Fibroblast of lung (primary cell): ENCODE results near the gene AGAP1. TPM values are rescaled to one million over a fixed set of nuclear protein-coding genes. Genes with fewer than 3 reads are reported as not detected.

ENCODE experiments used
- DNase-seq, 2 donors: peaks; one replicate each; pipeline versions ENCODE4 v3.0.0 to v3.0.0-alpha.2; 2010; ENCODE audit warnings: low read depth in 2 of 2
- H2AFZ ChIP-seq: 2 replicates; pipeline ENCODE4 v1.5.1; 2012; ENCODE audit warnings: low read length, control low read depth, inconsistent platforms
- H3K27ac ChIP-seq: 2 replicates; pipeline ENCODE4 v1.5.1; 2011; ENCODE audit warnings: low read length, control low read depth; ENCODE audit not compliant: insufficient read depth
- H3K27me3 ChIP-seq: 2 replicates; pipeline ENCODE4 v1.5.1; 2011; ENCODE audit warnings: mild to moderate bottlenecking, low read length; ENCODE audit not compliant: control insufficient read depth, insufficient read depth
- H3K36me3 ChIP-seq: 2 replicates; pipeline ENCODE4 v1.5.1; 2011; ENCODE audit warnings: low read length; ENCODE audit not compliant: control insufficient read depth, insufficient read depth
- H3K4me1 ChIP-seq: 2 replicates; pipeline ENCODE4 v1.5.1; 2011; ENCODE audit warnings: low read length; ENCODE audit not compliant: control insufficient read depth, insufficient read depth; ENCODE audit errors: extremely low read depth
- H3K4me2 ChIP-seq: 2 replicates; pipeline ENCODE4 v1.5.1; 2011; ENCODE audit warnings: low read length, control low read depth; ENCODE audit not compliant: insufficient read depth; ENCODE audit errors: extremely low read depth
- H3K4me3 ChIP-seq, 4 experiments: fragments of 200-600 bp in 1 of 4; sonication (generic) in 1 of 4; replicated peaks in 1 of 4; 2 replicates each; pipeline ENCODE4 v1.5.1; 2011 to 2016; ENCODE audit warnings: low read length in 4 of 4, low read depth in 3 of 4, mild to moderate bottlenecking in 3 of 4, control low read depth in 2 of 4, inconsistent platforms in 1 of 4, mixed read lengths in 1 of 4; ENCODE audit not compliant: insufficient read depth in 1 of 4; ENCODE audit errors: control extremely low read depth in 1 of 4
- H3K79me2 ChIP-seq: 2 replicates; pipeline ENCODE4 v1.5.1; 2012; ENCODE audit warnings: mild to moderate bottlenecking, low read length, inconsistent platforms; ENCODE audit not compliant: control insufficient read depth, insufficient read depth
- H3K9ac ChIP-seq: 2 replicates; pipeline ENCODE4 v1.5.1; 2011; ENCODE audit warnings: mild to moderate bottlenecking, low read length, control low read depth; ENCODE audit not compliant: insufficient read depth
- H3K9me3 ChIP-seq: 2 replicates; pipeline ENCODE4 v1.5.1; 2012; ENCODE audit warnings: low read depth, low read length; ENCODE audit not compliant: control insufficient read depth, insufficient read depth
- H4K20me1 ChIP-seq: 2 replicates; pipeline ENCODE4 v1.5.1; 2011; ENCODE audit warnings: low read length; ENCODE audit not compliant: control insufficient read depth, insufficient read depth; ENCODE audit errors: extremely low read depth
- EZH2 ChIP-seq: IDR thresholded peaks from 2 replicates; pipeline ENCODE4 v1.5.1; 2012; ENCODE audit warnings: low read length, control low read depth, mild to moderate bottlenecking; ENCODE audit errors: missing control alignments
- polyA plus RNA-seq, 2 donors: library from polyadenylated mRNA; depleted of rRNA in 1 of 2; stranded (reverse) in 1 of 2; unstranded in 1 of 2; fragments of >200 nt; gene quantifications; 2 replicates each; pipeline ENCODE4 v1.2.1, GENCODE V29; 2011 to 2012; ENCODE audit warnings: missing spikeins in 1 of 2
- total RNA-seq: library from RNA; depleted of rRNA; stranded (reverse); fragments of >200 nt; gene quantifications from 2 replicates; pipeline ENCODE4 v1.2.1, GENCODE V29; 2014
- TF ChIP-seq, protein P1 (sequence below), 2 donors: IDR thresholded peaks in 1 of 2; conservative IDR thresholded peaks in 1 of 2; 1 replicate in 1 of 2; 2 replicates in 1 of 2; pipeline ENCODE4 v1.5.1; 2011 to 2012; ENCODE audit warnings: low read length in 2 of 2, control low read depth in 1 of 2, inconsistent platforms in 1 of 2, low read depth in 1 of 2, mild to moderate bottlenecking in 1 of 2

AGAP1 gene
- total and polyA plus RNA-seq, 2 donors (not counting 1 experiment from before 2014, with no cell fraction given): 10.6 to 14.0 TPM

DNA sequence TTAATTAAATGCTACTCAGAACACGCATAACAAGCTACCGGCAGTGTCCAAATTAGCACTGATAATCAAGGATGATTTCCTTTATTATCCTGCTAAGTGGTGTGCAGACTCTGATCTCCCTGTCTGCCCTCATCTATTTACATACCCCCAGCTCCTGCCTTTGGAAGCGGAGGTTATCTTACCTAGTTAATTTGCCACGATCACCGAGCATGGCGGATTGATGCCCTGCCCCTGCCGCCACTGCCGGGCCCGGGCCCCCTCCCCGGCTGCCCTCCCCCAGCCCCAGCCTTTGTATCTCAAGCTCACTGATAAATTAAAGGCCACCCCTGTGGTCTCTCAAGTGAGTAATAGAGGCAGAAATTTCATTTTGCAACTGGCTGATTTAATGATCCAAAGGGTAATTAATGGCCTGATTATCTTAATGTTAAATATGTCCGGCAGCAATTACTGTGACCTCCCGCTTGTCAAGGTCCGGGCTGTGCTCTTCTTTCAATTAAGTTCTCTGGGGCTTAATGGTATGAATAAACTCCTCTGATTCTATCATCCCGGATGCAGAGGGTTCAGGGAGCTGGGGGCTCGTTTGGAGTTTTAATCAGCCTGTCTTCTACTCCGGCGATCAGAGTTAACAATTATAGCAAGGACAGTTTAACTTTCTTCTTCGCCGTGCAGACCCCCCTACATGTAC is 560.9 kb downstream of the AGAP1 start:
- H2AFZ ChIP-seq: no peak overlapping the region
- H3K4me2 ChIP-seq: no peak overlapping the region

GRCh38 chr2:236055471-236055870 is 561.6 kb downstream of the AGAP1 start:
- no peak for DNase-seq
- no peaks in the 10 kb centered on the region for H3K27me3 ChIP-seq
- H3K27ac ChIP-seq: no peak overlapping the region
- no peak overlapping the region for H3K4me2 ChIP-seq
- no peaks in the 10 kb centered on the region for H3K4me1 ChIP-seq
- no peak overlapping the region for H3K4me3 ChIP-seq
- no peaks in the 10 kb centered on the region for H3K9me3 ChIP-seq
- H4K20me1 ChIP-seq: no peaks in the 10 kb centered on the region
- H3K79me2 ChIP-seq: no peaks in the 10 kb centered on the region
- H3K36me3 ChIP-seq: no peaks in the 10 kb centered on the region
- TF ChIP-seq EZH2: no peak
- H2AFZ ChIP-seq: no peak overlapping the region
- H3K9ac ChIP-seq: no peak overlapping the region

More for the DNA sequence above, 560.9 kb downstream of the AGAP1 start:
- no peaks in the 10 kb centered on the region for H3K9me3 ChIP-seq
- no peaks in the 10 kb centered on the region for H3K27me3 ChIP-seq
- TF ChIP-seq, protein P1, sequence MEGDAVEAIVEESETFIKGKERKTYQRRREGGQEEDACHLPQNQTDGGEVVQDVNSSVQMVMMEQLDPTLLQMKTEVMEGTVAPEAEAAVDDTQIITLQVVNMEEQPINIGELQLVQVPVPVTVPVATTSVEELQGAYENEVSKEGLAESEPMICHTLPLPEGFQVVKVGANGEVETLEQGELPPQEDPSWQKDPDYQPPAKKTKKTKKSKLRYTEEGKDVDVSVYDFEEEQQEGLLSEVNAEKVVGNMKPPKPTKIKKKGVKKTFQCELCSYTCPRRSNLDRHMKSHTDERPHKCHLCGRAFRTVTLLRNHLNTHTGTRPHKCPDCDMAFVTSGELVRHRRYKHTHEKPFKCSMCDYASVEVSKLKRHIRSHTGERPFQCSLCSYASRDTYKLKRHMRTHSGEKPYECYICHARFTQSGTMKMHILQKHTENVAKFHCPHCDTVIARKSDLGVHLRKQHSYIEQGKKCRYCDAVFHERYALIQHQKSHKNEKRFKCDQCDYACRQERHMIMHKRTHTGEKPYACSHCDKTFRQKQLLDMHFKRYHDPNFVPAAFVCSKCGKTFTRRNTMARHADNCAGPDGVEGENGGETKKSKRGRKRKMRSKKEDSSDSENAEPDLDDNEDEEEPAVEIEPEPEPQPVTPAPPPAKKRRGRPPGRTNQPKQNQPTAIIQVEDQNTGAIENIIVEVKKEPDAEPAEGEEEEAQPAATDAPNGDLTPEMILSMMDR (conservative IDR thresholded peaks at IDR 0.05 in 1 of 2, IDR thresholded peaks at IDR 0.05 in 1 of 2; ENCODE audit: low read depth in 1 of 2, low read length in 2 of 2): no peak
- no peak for TF ChIP-seq EZH2
- no peaks in the 10 kb centered on the region for H3K36me3 ChIP-seq
- H3K79me2 ChIP-seq: no peaks in the 10 kb centered on the region
- no peaks in the 10 kb centered on the region for H4K20me1 ChIP-seq
- H3K9ac ChIP-seq: no peak overlapping the region
- DNase-seq: no peak
- no peak overlapping the region for H3K4me3 ChIP-seq
- no peaks in the 10 kb centered on the region for H3K4me1 ChIP-seq
- H3K27ac ChIP-seq: no peak overlapping the region

GRCh38 chr2:236056141-236056540 is 562.3 kb downstream of the AGAP1 start:
- H3K9ac ChIP-seq: no peak overlapping the region
- DNase-seq: no peak
- H2AFZ ChIP-seq: no peak overlapping the region
- no peak overlapping the region for H3K27ac ChIP-seq
- H3K4me2 ChIP-seq: no peak overlapping the region
- H3K4me1 ChIP-seq: no peaks in the 10 kb centered on the region
- H3K36me3 ChIP-seq: no peaks in the 10 kb centered on the region
- H3K79me2 ChIP-seq: no peaks in the 10 kb centered on the region
- TF ChIP-seq, protein P1 (conservative IDR thresholded peaks at IDR 0.05 in 1 of 2, IDR thresholded peaks at IDR 0.05 in 1 of 2; ENCODE audit: low read depth in 1 of 2, low read length in 2 of 2): no peak
- TF ChIP-seq EZH2: no peak
- no peaks in the 10 kb centered on the region for H3K9me3 ChIP-seq
- H3K27me3 ChIP-seq: no peaks in the 10 kb centered on the region
- H4K20me1 ChIP-seq: no peaks in the 10 kb centered on the region
- H3K4me3 ChIP-seq: no peak overlapping the region
